K562 (cell line): ENCODE results near the gene DDC. TPM values are rescaled to one million over a fixed set of nuclear protein-coding genes. Genes with fewer than 3 reads are reported as not detected.

Source experiments
- ARNT ChIP-seq, 2 experiments: fragments of 450-650 bp; IDR thresholded peaks; 2 replicates each; pipeline ENCODE4 v1.6.1; 2016; ENCODE audit warnings: mild to moderate bottlenecking in 1 of 2
- CBFA2T3 ChIP-seq: fragments of 450-650 bp; IDR thresholded peaks from 2 replicates; pipeline ENCODE4 v1.6.1; 2017
- HDAC1 ChIP-seq, 2 experiments: fragments of 450-650 bp; IDR thresholded peaks; 2 replicates each; pipeline ENCODE4 v1.6.1; 2016 to 2017; ENCODE audit warnings: inconsistent platforms in 1 of 2, mild to moderate bottlenecking in 1 of 2, moderate library complexity in 1 of 2
- HEY1 ChIP-seq: fragments of 250-450 bp; sonication (Bioruptor Pico); IDR thresholded peaks from 2 replicates; pipeline ENCODE4 v1.5.0; 2020; ENCODE audit warnings: mild to moderate bottlenecking, moderate library complexity, borderline replicate concordance
- KLF16 ChIP-seq: IDR thresholded peaks from 2 replicates; pipeline ENCODE4 v1.6.1; 2016; ENCODE audit warnings: antibody characterized with exemption
- MNT ChIP-seq, 2 experiments: fragments of 450-650 bp; conservative IDR thresholded peaks; 2 replicates each; pipeline ENCODE4 v1.6.1; 2017; ENCODE audit warnings: mild to moderate bottlenecking in 2 of 2, moderate library complexity in 2 of 2
- MTA2 ChIP-seq: fragments of 450-650 bp; IDR thresholded peaks from 2 replicates; pipeline ENCODE4 v1.6.1; 2016; ENCODE audit warnings: low read depth
- MYNN ChIP-seq, 2 experiments: sonication (generic); formaldehyde crosslinking in 1 of 2; IDR thresholded peaks; 2 replicates each; pipeline versions ENCODE4 v1.5.0 to v1.6.1; 2016 to 2020; ENCODE audit warnings: antibody characterized with exemption in 1 of 2, missing genetic modification reagents in 1 of 2
- NRF1 ChIP-seq, 2 experiments: fragments of 450-650 bp; IDR thresholded peaks in 1 of 2; conservative IDR thresholded peaks in 1 of 2; 2 replicates each; pipeline ENCODE4 v1.6.1; 2014; ENCODE audit warnings: mild to moderate bottlenecking in 2 of 2
- RNF2 ChIP-seq: sonication (generic); IDR thresholded peaks from 2 replicates; pipeline ENCODE4 v1.6.1; 2016
- TBL1XR1 ChIP-seq, 2 experiments: IDR thresholded peaks; 2 replicates each; pipeline ENCODE4 v1.6.1; 2012; ENCODE audit warnings: improper control_type of control experiment in 2 of 2, low read length in 2 of 2, mild to moderate bottlenecking in 1 of 2
- ZNF407 ChIP-seq: fragments of 450-650 bp; IDR thresholded peaks from 2 replicates; pipeline ENCODE4 v1.6.1; 2016; ENCODE audit warnings: low read depth
- ZNF639 ChIP-seq, 2 experiments: fragments of 200-800 bp in 1 of 2; sonication (Bioruptor generic) in 1 of 2; sonication (generic) in 1 of 2; formaldehyde crosslinking in 1 of 2; IDR thresholded peaks in 1 of 2; conservative IDR thresholded peaks in 1 of 2; 2 replicates each; pipeline versions ENCODE4 v1.5.0 to v1.6.1; 2016 to 2020; ENCODE audit warnings: missing compliant biosample characterization in 1 of 2, missing genetic modification characterization in 1 of 2, missing genetic modification reagents in 1 of 2
- polyA plus RNA-seq, 8 experiments: library from polyadenylated mRNA; depleted of rRNA in 4 of 8; stranded (reverse) in 5 of 8; unstranded in 3 of 8; fragments of >200 nt; fragmentation: Nextera tagmentation in 2 of 8; fragmentation: Illumina TruSeq in 1 of 8; extraction: Ambion mirVana in 2 of 8; extraction: Trizol in 1 of 8; gene quantifications; 2 replicates each; pipeline versions ENCODE4 v1.2.1 to v1.2.3, GENCODE V29; 2011 to 2014; ENCODE audit warnings: inconsistent platforms in 1 of 8, missing spikeins in 1 of 8
- total RNA-seq, 7 experiments: library from RNA; depleted of rRNA in 6 of 7; stranded (reverse); fragments of >200 nt in 6 of 7; fragmentation: Illumina TruSeq in 2 of 7; extraction: Trizol in 2 of 7; gene quantifications; 2 replicates each; pipeline versions ENCODE4 v1.2.1 to v1.2.3, GENCODE V29; 2011 to 2021; ENCODE audit warnings: low replicate concordance in 1 of 7

DDC gene
- total and polyA plus RNA-seq, 9 of the 15 experiments (the other 6 are each of a cell fraction or from before 2014, with no cell fraction given): not detected

- TF ChIP-seq MNT (conservative IDR thresholded peaks at IDR 0.05): peak in 1 of 2 experiments; percentile 50; a peak in 2 of 4 replicates
- no peak for TF ChIP-seq ZNF407
- peak; percentile 73; the same call in 1 of the 2 replicates for TF ChIP-seq HEY1
- TF ChIP-seq RNF2: peak; percentile 79; the same call in 1 of the 2 replicates
- no peak for TF ChIP-seq NRF1 (conservative IDR thresholded peaks at IDR 0.05 in 1 of 2, IDR thresholded peaks at IDR 0.05 in 1 of 2)
- TF ChIP-seq ARNT (IDR thresholded peaks at IDR 0.05): peak; percentile 38 to 52; a peak in 1 of 4 replicates
- TF ChIP-seq KLF16: peak; percentile 89
- peak; percentile 33 to 89; a peak in 2 of 4 replicates for TF ChIP-seq TBL1XR1 (IDR thresholded peaks at IDR 0.05; ENCODE audit: low read length in 2 of 2)
- peak in 1 of 2 experiments; percentile 68; a peak in 2 of 4 replicates for TF ChIP-seq ZNF639 (CRISPR knock-in tag; conservative IDR thresholded peaks at IDR 0.05 in 1 of 2, IDR thresholded peaks at IDR 0.05 in 1 of 2)
- peak; percentile 90 for TF ChIP-seq MTA2
- peak; percentile 96 for TF ChIP-seq CBFA2T3
- TF ChIP-seq HDAC1 (IDR thresholded peaks at IDR 0.05): peak; percentile 67 to 99; a peak in 3 of 4 replicates
- no peak for TF ChIP-seq MYNN (IDR thresholded peaks at IDR 0.05)
- no peak for TF ChIP-seq MYNN (CRISPR knock-in tag; IDR thresholded peaks at IDR 0.05)
Observed at GRCh38 chr7:50558294-50559053, 6.7 kb downstream of the DDC start (continued).
